NCI-H526 (cell line): ENCODE measurements around the gene GRM7.

ENCODE experiments used
- DNase-seq, 2 experiments: peaks; one replicate each; lab custom pipeline; 2025; lab: John Stamatoyannopoulos, UW

The GRM7 gene

DNA sequence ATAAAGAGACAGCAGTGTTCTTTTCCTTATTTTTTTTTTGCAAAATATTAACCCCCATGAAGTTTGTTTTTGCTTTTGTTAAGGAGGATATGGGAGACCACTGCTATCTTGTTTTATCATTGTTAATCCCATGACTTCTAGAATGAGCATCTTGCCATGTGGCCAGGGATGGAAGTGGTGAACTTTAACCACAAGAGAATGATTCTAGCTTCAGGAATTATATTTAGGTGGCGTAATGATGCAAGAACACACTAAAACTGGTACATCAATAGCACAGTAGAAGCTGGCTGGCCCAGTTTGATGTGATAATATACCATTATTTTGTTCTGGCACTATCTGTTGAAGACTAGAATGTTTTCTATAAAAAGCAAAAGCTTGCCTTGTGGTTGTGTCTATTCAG, 720.9 kb downstream of the GRM7 start:
- no peak for DNase-seq

GRCh38 chr3:7585052-7585451, 724.1 kb downstream of the GRM7 start:
- DNase-seq: no peak

DNA sequence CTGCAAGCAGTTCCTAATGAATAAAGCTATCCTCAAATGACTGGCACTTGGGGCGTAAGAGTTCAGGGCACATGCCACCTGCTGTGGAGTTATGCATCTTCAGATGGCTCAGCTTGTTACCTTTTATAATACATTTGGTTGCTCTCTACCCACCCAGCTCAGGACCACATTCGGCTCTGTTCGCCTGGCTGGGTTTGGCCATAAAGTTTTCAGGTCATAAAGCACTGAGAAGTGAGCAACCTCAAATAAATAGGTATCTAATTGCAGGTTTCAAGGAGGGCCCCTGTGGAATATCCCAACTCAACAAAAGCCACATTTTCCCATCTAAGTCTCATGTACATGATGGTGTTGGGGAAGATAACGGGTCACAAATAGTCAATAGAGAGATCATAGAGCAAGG, 727.3 kb downstream of the GRM7 start:
- no peak for DNase-seq

DNA sequence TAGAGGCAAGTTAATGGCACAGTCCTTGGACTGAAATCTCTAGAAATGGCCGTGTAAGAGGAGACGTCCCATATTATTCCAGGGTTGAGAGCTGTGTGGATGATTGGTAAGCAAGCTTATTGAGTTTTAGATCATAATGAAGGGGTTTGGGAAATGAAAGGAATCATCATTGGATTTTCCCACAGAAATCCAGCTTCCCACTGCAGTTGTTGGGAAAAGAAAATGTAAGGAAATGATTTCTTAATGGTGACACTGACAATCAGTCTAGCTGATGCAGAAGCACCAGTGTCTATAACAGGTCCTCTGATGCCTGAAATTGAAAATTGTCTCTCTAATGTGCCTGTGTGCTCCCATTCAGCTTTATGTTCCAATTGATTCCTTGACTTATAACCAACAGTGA, 728.6 kb downstream of the GRM7 start:
- no peak for DNase-seq

- DNase-seq: no peak
Observed at GRCh38 chr3:7602297-7602696, 741.4 kb downstream of the GRM7 start.

DNA sequence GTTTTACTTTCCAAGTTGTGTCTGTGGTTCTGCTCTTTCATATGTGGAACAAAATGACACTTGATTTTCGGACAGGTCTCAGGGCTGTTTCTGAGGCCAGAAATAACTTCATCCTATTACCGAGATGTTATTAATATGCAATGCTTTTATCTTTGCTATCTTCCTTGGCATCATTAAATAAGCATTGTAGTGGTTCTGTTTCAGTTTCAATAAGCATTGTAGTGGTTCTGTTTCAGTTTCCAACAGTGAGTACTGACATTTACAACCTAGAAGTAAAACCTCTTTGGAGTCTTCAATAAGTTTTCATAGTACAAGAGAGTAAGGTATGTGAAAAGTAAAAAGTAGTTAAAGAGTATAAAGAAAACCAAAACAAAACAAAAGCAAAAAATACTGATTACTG, 746.2 kb downstream of the GRM7 start:
- no peak for DNase-seq

GRCh38 chr3:7607676-7608075, 746.8 kb downstream of the GRM7 start:
- no peak for DNase-seq

DNA sequence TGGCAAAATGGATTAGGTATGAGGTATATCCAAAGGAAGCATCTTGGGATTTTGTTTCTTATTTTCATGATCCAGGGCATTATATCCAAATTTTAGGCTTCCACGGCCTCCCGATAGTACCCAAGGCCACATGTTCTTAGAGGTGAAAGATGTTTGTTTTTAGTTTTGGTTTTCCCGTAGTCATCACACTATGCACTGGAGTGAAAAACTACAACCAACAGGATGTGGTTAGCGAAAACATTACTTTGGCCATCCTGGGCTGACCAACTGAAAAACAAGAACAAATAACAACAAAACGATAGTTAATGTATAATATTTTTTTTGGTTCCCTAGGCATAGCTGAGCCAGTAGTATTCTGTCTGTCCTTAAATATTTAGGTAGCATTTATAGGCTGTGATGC, 749.7 kb downstream of the GRM7 start:
- no peak for DNase-seq

- no peak for DNase-seq
Observed at GRCh38 chr3:7615043-7615442, 754.1 kb downstream of the GRM7 start.

DNA sequence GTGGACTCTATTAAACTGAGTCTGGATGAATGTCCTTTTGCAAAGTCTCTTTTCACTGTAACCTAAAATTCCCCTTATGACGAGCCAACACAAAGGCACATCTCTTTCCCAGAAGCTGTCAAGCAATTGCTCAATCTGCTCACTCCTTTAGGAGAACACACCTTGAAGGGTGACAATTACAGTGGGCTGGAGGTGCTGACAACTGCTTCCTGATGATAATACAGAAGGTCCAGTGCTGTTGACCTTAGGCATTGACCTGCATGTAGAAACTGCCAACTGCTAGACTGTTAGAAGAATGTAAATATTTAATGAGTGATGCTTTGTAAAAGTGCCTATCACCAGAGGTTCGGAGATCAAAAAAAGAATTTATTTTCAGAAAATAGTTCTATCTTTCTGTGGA, 757.7 kb downstream of the GRM7 start:
- no peak for DNase-seq

DNA sequence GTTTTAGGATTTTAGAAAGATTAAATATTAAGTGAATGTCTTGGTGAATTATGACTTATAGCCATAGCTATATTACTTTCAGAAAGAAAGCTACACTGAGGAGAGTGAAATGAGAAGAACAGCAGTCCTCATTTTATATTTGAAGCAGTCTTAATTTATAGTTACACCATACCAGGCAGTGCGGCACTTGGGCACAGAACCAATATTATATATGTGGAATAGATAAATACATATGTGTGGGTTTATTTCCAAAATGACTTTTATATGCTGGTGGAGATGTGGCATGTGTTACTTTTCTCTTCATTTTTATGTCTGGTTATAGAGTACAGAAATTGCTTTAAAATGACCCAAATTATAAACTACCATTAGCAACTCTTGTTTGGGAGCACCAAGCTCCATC, 759.5 kb downstream of the GRM7 start:
- DNase-seq: no peak

DNA sequence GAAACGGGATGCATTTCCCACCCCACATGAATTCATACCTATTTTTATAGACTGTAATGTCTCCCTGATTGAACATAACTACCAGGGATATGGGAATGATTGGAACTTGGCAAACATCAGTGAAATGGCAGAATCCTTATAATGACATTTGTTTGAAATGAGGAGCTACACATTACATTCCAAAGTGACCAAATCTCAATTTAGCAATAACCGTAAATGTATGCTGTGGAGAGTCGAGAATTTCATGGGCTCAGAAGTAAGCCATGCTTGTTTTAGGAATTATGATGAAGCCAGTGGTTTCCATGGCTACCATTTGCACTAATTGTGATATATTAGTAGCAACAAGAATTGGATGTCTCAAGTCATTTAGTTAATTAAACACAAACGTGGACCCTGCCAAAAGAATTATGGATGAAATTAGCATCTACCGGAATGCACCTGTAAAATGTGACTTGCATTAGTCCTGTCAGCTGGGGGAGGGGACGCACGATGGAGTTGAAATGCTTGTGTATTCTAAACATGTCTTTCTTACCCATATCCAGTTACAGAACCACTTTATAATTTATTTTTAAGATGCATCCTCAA, 760.2 kb downstream of the GRM7 start:
- no peak for DNase-seq

GRCh38 chr3:7621651-7622050, 760.7 kb downstream of the GRM7 start:
- DNase-seq: no peak

DNA sequence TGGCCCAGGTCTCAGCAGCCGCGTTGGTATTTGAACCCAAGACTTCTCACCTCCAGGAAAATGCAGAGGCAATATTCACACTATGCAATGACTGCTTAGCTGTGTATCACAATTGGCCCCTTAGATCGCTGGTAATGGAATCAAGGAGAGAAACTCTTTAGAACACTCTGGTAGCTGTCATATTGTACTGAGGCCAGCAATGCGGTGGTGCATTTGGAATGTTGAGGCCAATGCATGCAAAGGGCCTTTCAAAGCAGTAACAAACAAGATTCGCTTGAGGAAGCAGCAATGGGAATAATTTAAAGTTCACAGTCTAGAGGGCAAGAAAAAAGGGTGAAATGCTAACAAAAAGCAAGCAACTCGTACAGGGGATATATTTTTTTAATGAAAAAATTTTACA, 764.1 kb downstream of the GRM7 start:
- DNase-seq: no peak

GRCh38 chr3:7630351-7630911, 769.5 kb downstream of the GRM7 start:
- DNase-seq: no peak

- DNase-seq: no peak
Observed at GRCh38 chr3:7630925-7631324, 770.0 kb downstream of the GRM7 start.

GRCh38 chr3:7632305-7632704, 771.4 kb downstream of the GRM7 start:
- no peak for DNase-seq

DNA sequence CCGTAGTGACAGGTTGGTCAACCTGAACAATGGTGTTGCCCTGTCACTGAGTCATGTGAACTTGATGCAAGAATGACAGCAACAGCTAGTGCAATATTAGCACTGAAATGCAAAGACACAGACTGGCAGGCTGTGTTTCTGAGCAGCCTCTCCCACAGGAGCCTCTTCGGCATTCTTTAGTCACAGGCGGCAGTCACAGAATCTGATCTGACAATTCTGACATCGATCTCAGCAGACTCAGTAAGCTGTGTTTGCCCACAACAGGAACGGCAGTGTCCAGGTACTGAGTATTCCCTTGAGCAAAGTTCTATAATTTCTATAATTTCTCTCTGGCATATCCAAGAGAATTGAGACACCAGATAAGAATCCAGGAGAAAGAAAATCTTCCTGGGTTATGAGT, 776.8 kb downstream of the GRM7 start:
- DNase-seq: no peak

DNA sequence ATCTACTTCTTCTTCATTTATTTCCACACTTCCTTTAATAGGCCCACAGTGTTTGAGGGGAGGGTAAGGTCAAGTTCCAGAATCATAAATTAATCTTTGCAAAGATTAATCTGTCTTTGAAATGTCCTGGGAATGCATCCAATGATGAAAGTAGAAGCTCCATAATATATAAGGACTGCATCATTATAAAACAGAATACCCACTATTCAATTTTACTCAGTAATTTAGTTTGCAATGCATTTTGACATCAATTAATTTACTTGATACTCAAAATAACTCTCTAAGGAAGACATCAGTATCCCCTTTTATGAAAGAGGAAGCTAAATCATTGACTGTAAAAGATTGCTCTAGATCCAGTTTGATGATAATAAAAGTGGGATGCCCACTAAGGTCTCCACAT, 777.2 kb downstream of the GRM7 start:
- no peak for DNase-seq

GRCh38 chr3:7640787-7641186, 779.9 kb downstream of the GRM7 start:
- DNase-seq: no peak

DNA sequence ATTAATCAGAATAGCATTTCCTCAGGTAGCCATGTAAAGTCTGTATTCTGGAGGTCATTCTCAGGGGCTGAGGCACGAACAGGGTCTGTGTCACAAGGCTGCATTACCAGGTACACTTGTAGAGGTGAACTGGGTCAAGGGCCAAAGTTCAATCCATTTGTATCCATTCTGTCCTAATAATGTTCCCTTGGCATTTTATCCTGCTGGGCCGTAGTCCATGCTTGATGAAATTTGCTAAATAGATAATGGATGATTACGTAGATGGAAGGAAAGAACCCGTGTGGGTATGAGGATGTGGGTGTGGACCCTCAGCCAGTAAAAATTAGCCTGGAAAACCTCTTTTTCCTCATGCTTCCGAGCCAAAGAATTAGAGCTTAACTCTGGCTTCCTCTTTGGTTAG, 785.9 kb downstream of the GRM7 start:
- DNase-seq: no peak

DNA sequence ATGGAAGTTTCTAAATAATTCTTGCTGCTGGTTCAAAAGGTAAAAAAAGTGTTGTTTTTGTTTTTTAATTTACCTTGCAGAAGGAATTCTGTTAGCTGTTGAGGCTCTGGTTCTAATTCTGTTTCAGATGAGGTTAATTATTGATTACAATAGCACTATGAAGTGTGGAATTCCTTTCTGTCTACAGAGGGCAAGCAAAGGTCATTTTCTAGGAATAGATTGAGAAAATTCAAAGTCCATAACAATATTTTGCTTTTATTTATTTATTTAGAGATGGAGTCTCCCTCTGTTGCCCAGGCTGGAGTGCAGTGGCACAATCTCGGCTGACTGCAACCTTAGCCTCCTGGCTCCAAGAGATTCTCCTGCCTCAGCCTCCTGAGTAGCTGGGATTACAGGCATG, 789.6 kb downstream of the GRM7 start:
- DNase-seq: no peak

DNA sequence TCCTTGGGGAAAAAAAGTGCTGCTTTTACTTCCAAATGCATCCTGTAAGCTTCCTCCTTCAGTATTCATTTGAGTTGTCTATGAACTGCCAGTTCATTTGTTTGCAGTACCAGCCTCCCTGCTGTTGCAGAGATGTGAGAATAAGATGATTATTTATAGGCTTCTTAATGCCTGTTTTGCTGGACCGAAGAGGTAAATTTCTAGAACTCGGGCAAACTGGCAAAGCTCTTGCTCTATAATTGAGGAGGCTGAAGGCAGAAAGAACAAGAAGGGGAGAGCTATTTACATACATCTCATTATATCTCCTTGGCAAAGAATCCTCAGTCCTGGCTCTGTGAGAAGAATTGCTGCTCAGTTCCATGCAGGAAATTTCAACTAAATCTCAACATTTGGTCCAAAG, 790.4 kb downstream of the GRM7 start:
- DNase-seq: no peak
